HG03159 (cell line): ENCODE measurements around the gene CCNI2.

Experiments
- ATAC-seq: cut with Tn5 transposase; IDR thresholded peaks from one replicate; pipeline ENCODE4 v1.9.1; 2021; ENCODE audit warnings: mild to moderate bottlenecking, moderate library complexity; ENCODE audit not compliant: unreplicated experiment

The CCNI2 gene

DNA sequence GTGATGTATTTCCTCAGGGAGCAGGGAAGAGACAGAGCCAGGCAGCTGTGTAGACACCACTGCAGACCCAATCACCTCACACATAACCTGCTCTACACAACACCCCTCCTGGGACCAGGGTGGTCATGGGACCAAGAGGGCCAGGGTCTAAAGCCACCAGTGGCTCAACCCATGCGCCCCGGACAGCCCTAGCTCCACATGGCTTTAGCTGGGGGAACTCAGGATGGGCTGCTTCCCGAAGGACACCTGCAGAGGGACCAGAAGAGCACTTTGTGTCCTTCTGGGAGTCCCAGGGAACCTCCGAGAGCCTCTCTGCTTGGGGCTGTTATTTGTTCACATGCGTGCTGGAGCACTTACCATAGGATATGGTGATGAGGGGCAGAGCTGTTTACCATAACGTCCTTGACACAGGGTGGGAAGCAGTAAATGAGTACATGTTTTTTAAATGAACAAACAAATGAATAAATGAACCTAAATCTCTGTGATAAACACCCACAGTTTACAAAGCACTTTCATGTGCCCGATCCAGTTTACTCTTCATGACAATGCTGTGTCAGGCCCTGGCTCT, 17.5 kb downstream of the CCNI2 start:
- no peak for ATAC-seq

DNA sequence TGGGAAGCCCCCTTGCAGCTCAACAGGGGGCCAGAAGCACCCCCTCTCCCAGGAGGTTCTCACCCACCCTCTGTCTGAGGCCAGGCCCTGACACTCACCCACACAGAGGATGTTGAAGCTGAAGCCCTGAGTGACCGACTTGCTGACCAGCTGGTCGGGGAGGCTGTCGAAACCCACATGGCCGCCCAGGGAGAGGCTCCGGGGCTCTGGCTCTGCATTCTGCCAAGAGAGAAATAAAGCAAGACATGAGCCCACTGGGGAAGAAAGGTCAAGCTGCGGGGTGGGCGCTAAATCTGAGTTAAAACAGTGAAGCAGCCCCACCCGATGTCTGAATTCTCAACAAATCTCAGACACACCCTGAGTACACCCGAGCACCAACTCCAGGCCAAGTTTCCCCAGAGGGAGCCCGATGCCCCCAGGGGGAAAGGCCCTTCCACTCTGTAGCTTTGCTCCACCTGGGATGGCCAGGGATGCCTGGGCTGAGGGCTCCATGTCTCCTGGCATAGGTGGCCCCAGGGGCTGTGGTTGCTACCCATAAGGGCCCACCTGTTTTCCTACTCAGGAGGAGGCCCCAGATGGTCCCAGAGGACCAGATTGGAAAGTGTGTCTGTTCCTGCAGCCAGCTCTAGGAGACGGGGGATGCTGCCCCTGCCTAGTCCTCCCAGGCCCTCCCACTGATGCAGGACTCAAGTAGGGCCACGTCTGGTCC, 18.2 kb downstream of the CCNI2 start:
- no peak for ATAC-seq

DNA sequence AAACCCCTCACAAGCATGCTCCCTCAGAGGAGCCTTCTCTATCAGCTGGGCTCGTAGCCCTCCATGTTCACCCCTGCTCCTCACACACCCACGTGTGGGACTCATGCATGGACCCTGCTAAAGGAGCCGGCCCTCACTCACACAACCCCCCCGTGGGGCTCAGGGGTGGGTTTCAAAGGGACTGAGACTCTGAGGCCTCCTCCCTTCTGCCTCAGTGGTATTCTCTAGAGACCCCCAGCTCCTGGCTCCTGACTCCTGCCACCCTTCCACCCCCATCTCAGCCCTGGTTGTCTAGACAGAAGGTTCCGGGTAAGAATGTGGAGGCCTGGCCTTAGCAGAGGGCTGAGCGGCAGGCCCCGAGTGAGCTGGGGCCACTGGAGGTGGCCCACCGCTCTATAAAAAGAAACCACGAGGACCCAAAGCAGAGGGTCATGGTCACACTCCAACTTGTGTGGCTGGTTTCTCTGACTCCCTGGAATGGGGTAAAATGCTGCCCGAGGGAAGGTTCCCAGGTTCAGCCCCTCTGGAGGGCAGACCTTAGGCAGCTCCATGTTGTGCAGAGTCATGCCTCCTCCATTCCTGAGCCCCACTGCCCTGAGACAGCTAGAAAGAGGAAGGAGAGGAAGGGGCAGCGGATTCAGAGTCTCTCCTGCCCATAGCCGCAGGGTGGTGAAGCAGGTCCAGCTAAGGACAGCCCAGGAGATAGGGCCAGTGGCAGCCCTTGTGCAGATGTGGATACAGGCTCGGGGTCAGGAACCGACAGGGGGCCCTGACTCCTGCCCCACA, 19.0 kb downstream of the CCNI2 start:
- ATAC-seq, result no peak

DNA sequence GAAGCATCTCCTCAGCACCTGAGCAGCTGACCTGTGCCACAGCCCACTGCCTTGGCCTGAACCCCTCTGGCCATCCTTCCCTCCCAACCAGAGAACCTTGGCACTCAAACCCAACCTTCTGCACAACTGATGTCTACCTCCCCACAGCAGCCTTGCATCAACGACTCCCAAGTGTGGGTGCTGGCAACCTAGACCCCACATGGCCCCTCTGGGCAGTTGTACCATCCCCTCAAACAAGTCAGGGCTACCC, 19.5 kb downstream of the CCNI2 start:
- ATAC-seq, result no peak

DNA sequence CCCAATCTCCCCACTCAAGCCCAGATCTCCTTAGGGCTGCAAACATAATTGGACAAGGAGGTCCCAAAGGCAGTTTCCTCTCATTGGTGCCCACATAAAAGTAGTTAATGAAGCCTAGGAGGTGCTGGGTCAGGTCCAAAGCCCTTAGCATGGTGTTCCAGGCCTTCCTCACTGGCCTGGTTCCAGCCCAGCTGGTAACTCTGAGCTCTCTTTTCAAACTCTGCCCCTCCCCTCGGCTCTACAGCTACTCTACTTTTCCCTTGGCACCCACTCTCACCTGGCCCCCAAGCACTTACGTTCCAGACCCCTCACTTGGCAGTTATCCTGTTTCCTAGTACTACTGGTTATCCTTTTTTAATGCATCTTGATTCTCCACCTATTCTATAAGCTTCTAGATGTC, 19.9 kb downstream of the CCNI2 start:
- ATAC-seq, result no peak

DNA sequence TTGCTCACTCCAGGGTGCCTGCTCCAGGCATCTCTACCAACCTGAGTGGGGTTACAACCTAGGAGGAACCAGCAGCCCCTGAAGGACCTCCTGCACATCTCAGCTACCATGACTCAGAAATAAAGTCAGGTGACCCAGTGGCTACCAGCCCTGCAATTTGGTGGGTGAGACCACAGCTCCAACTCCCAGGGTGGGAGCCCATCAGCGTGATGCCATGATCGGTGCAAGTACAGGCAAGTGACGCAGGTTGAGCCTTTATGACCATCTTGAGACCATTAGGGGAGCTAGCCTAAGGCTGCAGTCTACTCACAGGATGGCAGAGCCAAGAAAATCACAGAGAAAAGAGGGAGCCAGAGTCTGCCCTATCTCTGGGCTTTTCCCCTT, 21.3 kb downstream of the CCNI2 start:
- no peak for ATAC-seq

DNA sequence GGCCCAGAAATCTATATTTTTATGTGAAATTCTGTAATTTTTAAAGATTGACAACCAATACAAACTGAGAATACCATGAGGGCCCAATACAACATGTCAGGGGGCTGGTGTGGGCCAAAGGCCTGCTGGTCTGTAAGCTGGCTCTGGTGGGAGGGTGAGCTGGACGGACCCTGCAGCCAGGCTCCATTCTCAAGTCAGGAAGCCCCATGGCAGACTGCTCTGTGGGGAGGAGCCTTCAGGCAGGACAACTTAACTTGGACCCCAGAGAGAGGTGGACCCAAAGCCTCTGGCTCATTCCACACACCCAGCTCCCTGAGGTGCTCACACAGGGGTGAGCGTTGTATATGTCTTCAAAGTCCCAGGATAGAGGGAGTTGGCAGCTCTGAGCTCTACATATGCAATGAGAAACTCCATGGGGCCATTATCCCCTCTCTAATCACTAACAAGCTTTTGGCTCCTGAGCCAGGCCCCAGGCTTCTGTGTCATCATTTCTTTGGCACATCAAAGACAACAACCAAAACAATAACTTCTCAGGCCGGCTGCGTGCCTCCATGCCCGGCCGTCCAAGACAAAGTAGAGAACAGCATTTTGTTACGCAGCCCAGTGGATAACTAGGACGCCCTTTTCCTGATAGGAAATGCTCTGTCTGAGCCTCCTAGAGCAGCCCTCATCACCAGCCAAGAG, 23.4 kb downstream of the CCNI2 start:
- no peak for ATAC-seq

DNA sequence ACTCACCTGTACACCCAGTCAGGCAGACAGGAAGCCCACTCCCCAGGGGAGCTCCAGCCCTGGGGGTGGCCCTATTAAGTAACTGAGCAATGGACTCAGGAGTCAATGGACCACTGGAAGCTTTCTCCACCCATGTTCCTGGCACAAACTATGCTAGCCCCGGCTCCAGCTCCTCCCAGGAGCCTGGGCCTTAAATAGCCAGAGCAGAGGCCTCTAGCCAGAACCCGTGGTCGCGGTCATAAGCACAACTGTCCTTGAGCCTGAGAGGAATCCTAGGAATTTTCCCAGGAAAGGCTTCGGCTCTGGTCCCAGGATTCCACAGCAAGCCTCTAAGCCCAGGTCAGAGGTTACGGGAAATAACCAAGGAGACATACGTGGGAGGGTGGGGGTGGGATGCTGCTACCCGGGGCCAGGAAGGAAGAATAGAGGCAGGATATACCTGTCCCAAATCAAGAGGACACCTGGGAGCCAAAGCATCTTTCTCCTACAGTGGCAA, 24.3 kb downstream of the CCNI2 start:
- no peak for ATAC-seq

DNA sequence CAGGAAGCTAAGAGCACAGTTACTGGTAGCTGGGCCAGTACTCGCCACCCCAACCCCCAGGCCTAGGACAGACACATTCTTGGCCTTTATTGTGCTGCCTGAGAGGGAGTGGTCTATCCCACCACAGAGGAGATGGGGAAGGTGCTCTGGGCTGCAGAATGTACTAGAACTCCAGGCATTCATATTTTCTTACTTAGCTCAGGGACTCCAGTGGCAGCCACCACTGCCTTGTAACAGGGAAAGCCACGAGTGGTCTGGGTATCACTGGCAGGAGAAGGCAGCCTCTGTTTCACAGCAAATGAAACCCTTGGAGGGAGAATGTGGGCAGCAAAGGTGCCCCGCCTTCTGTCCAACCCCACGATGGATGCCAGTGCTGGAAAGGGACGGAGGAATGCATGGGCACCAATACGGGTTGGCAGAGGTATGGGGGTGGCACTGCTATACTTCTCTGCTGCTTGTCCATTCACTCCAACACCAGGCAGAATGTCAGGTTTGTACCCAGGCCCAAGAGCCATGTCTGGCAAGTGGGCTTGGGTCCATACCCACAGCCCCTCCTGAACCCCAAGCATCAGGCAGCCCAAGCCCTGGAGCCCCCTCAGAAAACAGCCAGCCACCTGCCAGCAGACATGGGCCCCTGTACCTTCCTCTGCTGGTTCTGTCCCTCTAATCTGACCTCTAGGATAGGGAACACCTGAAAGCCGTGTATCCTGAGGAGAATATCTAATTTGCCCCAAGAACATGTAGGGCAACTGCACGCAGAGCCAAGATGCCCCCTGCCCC, 25.3 kb downstream of the CCNI2 start:
- ATAC-seq, result no peak

DNA sequence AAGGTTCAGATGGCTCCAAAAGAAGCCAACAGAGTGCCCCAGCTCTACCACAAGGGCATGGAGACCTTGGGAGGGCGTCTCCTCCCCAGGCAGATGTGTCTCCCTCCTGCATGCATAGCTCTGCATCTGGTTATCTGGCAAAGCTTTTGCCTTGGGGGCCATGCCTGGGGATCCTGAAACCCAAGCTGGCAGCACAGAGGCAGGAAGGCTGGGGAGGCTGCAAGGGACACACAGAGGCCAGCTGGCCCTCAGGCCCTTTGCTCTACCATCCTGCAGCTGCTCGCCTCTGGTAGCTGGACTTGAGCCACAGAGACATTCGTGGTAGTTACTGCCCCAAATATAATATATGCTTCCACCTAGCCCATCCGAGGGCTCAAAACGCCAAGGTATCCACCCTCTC, 25.9 kb downstream of the CCNI2 start:
- no peak for ATAC-seq

DNA sequence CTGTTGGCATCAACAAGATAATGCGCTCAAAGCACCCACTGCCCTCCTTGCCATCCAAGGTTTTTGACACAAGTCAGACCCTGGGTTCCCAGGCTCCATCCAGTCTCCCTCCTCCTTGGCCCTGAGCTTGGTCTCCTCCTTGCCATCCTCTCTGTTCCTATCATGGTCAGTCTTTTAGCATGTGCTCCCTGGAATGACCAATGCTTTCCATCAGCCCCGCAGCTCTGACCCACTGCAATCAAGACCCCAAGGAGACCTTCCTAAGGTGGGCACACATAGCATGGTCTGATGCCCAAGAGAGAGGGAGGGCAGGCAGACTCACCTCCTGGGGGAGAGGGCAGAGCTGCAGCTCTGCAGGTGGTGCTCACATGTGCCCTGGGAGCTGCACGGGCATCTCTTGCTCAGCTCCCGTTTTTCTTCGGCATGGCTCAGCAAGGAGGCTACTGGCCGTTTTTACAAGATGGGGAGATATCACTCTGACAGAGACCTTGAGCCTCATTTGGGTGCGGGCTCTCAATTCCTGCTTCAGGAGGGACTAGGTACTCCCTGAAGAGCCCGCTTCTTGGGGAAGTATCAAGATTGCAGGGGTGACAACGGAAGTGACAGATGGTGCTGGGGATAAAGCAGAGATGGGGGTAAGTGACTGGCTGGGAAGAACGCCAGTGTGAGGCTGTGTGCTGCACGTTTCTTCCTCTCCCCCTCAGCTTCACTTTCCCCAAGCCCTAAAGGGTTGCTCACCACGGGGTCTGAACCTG, 26.6 kb downstream of the CCNI2 start:
- no peak for ATAC-seq

DNA sequence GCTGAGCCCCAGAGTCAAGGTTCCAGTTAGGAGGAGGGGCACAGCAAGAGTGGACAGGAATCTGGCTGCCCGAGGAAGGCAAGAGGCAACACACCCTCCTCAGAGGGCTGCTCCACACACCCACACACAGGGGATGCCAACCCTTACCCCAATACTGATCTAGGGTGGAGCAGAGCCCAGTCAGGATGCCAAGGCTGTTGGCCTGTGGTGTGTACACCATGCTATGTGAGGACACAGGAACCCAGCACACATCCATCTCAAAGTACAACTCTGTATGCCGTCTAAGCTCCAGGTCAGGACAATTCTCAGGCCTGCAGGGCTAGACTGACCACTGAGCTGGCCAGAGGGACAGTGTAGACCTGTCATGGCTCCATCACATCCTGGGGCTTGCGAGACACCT, 27.2 kb downstream of the CCNI2 start:
- ATAC-seq, result no peak

DNA sequence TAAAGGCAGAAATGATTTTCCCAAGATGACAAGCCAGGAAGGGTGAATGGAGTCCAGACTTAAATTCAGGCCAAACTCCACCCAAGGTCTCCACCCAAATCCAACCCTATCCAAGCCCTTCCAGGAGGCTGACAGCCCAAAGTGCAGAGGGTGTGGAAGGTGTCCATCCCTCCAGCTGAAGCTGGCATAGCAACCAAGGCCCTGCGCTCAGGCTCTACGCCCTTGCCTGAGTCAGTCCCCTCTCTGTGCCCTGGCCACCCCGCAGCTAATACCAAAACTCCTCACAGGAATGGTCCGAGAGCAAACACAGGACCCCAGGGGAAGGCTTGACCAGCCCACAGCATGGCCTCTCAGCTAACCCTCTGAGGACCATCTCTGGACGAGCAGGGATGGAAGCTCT, 27.7 kb downstream of the CCNI2 start:
- no peak for ATAC-seq

DNA sequence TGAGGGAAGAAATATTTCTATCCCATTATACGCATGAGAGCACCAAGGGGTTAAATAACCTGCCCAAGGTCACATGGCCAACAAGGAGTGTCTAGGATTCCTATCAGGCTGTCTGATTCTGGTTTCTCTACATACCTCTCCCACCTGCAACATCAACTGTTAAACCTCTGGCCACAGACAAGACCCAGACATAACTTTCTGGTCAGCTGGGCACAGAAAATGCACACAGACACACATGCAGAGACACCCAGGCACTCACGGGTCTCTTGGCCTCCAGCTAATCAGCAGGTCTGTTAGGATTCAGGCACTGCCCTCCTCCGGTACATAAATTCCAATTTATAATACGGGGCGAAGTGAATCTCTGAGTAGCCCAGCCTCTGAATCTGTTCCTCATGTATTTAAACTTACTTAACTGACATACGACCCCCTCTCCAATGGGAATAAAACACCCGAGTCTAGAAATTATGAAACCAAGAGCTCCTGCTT, 28.3 kb downstream of the CCNI2 start:
- no peak for ATAC-seq

DNA sequence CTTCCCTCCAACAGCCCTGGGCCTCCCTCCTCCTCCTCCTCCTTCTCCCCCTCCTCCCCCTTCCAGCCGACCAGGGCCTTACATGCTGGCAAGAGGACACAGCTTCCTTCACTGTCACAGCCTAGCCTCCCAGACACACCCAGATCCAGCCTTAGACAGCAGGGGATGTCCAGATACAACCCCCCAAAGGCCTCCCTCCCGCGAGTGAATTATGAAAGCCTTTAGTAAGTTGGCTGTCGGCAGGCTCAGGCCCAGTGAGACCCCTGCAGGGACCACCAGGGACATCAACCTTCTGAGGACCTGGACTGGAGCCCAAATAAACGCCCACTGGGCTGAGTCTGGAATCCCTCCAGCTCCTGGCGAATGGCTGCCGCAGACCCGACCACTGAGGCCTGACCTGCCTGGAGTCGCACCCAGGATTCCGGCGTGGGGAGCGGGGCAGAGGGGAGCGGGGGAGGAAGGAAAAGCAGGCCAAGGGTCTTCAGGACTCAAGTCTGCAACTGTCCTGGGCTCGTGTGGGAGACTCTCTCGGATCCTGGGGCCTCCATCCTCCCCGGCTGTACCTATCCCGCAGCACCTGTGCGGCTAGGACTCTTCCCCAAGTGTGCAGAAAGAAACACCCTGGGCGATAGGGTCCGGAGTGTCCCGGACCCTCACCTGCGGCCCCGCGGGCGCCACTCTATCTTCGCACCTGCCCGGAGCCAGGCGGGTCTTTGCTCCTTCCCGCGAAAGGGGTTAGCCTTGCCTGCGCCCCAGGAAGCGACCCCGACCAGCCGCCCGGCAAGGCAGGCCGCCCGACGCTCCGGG, 29.1 kb downstream of the CCNI2 start:
- peak; percentile 24 for ATAC-seq

DNA sequence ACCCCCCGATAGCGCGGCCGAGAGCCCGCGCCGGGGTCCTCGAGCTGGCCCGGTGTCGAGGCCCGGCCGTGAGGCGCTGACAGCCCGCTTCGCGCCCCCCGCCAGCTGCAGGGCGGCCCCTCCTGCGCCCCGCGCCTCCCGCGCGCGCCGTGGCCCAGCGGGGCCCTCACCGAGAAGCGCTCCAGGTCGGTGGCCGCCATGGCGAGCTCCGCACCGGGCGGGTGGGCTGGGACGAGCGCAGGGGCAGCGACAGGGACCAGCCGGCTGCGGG, 29.6 kb downstream of the CCNI2 start:
- peak; percentile 41 for ATAC-seq

DNA sequence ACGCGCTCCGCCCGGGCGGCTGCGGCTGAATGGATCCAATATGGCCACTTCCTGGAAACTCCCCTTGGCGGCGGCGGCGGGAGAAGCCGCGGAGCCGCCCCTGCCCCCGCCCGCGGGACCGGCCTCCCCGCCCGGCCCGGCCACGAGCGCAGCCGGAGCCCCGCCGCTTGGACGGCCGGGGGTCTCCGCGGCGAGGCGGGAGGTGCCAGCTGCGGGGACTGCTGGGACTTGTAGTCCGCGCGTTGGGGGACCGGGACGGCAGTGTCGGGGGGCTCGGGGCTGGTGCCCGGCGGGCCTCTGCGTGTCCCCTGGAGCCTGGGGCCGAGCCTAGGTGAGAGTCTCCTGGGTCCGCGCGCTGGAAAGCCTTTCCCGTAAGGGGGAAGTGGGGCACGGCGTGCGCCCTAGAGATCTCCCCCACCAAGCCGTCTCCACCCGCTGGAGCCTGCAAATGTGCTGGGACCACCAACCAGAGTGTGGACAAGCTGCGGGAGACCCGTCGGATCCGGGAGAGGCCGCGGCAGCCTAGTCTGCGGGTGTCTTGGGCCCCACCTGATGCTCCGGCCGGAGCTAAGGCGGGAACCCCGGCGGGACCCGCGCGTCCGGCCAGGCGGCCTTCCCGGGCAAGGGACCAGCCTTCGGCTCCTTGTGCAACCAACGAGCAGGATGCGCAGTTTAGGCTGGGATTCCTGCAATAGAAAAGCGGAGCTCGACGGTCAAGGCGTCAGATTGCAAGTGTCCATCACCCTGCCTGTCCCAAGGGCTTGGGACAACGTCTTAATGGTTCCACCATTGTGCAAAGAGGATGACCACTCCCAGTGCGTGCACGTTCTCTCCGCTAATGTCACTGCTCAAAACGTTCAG, 30.2 kb downstream of the CCNI2 start, which contains the start of gene SEPTIN8:
SEPTIN8 (minus strand) TSS at position 31 of the 861 bp plus-strand sequence. CDS start 102 bp downstream, outside the sequence.
- ATAC-seq, result peak; percentile 56

DNA sequence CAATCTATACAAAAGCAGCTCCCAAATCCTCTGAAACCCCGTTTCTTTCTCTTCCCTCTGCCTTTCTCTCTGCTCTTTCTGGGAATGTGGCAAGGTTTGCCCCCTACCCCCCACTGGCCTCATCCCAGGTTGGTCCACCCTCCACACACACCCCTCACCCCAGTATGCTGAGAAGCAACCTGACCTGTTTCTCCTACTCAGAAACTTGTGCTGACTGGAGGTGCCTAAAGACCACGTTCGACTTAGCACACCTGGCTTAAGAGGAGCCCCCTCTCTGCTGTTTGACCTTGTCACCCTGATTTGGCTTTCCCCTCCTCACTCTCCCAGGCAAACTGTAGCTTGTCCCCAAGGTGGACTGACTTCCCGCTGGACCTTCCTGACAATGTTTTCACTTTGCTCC, 30.9 kb downstream of the CCNI2 start:
- ATAC-seq, result no peak

DNA sequence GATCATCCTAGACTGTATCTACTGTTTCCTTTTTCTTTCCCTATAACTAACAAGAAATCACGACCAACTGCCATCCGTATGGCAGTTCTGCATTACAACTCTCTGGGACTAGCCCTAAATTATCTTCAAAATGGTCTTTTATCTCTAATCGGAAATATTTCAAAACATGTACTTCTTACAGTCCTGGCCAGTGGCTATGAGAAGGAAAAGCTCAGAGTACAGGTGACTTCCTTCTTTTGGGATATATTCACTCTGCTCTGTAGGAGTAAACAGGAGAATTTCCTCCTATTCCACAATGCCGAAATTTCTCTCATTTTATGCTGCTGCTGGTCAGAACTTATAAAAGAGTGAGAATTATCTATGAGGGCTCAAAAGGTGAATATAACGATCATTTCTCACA, 31.6 kb downstream of the CCNI2 start:
- no peak for ATAC-seq
